EL (cell line): Measurements from ENCODE around the gene HTR3C.
"Not testable (repeated sequence)": the region's sequence is repeated elsewhere in the genome, so short reads cannot be mapped to it uniquely, and the experiment has no call there.

Experiments
- DNase-seq: peaks from one replicate; pipeline ENCODE4 v3.0.0-alpha.2; 2016

HTR3C gene

GRCh38 chr3:184052767-184053166 lies at the start of gene HTR3C:
HTR3C (plus strand) TSS chr3:184053047; CDS start chr3:184053081, 34 bp downstream.
- no peak for DNase-seq

GRCh38 chr3:184003187-184003967 lies 49.5 kb upstream of the HTR3C start:
- DNase-seq = peak; percentile 59

GRCh38 chr3:184004476-184004875 lies 48.4 kb upstream of the HTR3C start:
- no peak for DNase-seq

GRCh38 chr3:184005941-184006507 lies 46.8 kb upstream of the HTR3C start:
- no peak for DNase-seq

- not testable (repeated sequence) for DNase-seq
Measured at GRCh38 chr3:184007143-184007813, 45.6 kb upstream of the HTR3C start.

GRCh38 chr3:184008161-184008560 lies 44.7 kb upstream of the HTR3C start:
- no peak for DNase-seq

GRCh38 chr3:184011230-184011876 lies 41.5 kb upstream of the HTR3C start:
- DNase-seq = no peak

- no peak for DNase-seq
Measured at GRCh38 chr3:184011937-184012889, 40.6 kb upstream of the HTR3C start.

GRCh38 chr3:184015381-184016019 lies 37.3 kb upstream of the HTR3C start:
- no peak for DNase-seq

GRCh38 chr3:184016169-184016570 lies 36.7 kb upstream of the HTR3C start:
- DNase-seq = no peak

- DNase-seq = peak; percentile 69
Measured at GRCh38 chr3:184016811-184017671, 35.8 kb upstream of the HTR3C start.

- peak; percentile 94 for DNase-seq
Measured at GRCh38 chr3:184017672-184018423, 35.0 kb upstream of the HTR3C start, which contains the start of gene ABCC5. ABCC5 (minus strand) TSS chr3:184017884; CDS start chr3:184014392, 3,492 bp downstream.

GRCh38 chr3:184018424-184018973 lies 34.3 kb upstream of the HTR3C start:
- DNase-seq = no peak

- no peak for DNase-seq
Measured at GRCh38 chr3:184022323-184022722, 30.5 kb upstream of the HTR3C start.

- not testable (repeated sequence) for DNase-seq
Measured at GRCh38 chr3:184025256-184025655, 27.6 kb upstream of the HTR3C start.

GRCh38 chr3:184028275-184028890 lies 24.5 kb upstream of the HTR3C start:
- DNase-seq = not testable (repeated sequence)

- no peak for DNase-seq
Measured at GRCh38 chr3:184029443-184029842, 23.4 kb upstream of the HTR3C start.

GRCh38 chr3:184030536-184030935 lies 22.3 kb upstream of the HTR3C start:
- DNase-seq = no peak
